IMR-90 (cell line): ENCODE measurements around the gene GLTPD2. TPM values are rescaled to one million over a fixed set of nuclear protein-coding genes. Genes with fewer than 3 reads are reported as not detected.

Experiments used
- ATAC-seq: fragments of 200-7000 bp; cut with Tn5 transposase; 2 replicates; pipeline ENCODE4 v1.9.1; 2020; ENCODE audit warnings: low read depth, mild to moderate bottlenecking, moderate library complexity
- BruUV-seq: library from RNA; stranded (reverse); fragments of 400-500 nt; replicated peaks from 2 replicates; lab custom pipeline; 2021; lab: Mats Ljungman, UMichigan
- CTCF ChIA-PET: fragments of 300-600 bp; formaldehyde crosslinking; extraction: SDS; loops from one replicate; lab custom pipeline; 2021; ENCODE audit warnings: antibody characterized with exemption; lab: Yijun Ruan, JAX
- POLR2A ChIA-PET: fragments of 300-600 bp; sonication (Branson Sonifier 250); formaldehyde crosslinking; loops from one replicate; lab custom pipeline; 2022; ENCODE audit warnings: antibody characterized with exemption; ENCODE audit not compliant: unreplicated experiment; lab: Charles Lee
- DNase-seq: peaks from one replicate; pipeline ENCODE4 v3.0.0; 2013
- H2AFZ ChIP-seq: replicated peaks from 2 replicates; pipeline ENCODE3; 2013; ENCODE audit warnings: low read length, mild to moderate bottlenecking; ENCODE audit not compliant: poor library complexity
- H2AK5ac ChIP-seq: 2 replicates; pipeline ENCODE4 v1.6.1; 2013; ENCODE audit warnings: low read depth, low read length, inconsistent platforms
- H2AK9ac ChIP-seq: replicated peaks from 2 replicates; pipeline ENCODE3; 2013; ENCODE audit warnings: mild to moderate bottlenecking, low read depth, low read length, moderate library complexity; ENCODE audit not compliant: poor library complexity
- H2BK120ac ChIP-seq: 2 replicates; pipeline ENCODE4 v1.6.1; 2013; ENCODE audit warnings: low read depth, low read length, inconsistent platforms
- H2BK15ac ChIP-seq: 3 replicates; pipeline ENCODE4 v1.6.1; 2013; ENCODE audit warnings: low read depth, low read length, inconsistent platforms
- H2BK20ac ChIP-seq: 2 replicates; pipeline ENCODE4 v1.6.1; 2013; ENCODE audit warnings: low read depth, mild to moderate bottlenecking, inconsistent platforms, low read length, moderate library complexity
- H2BK5ac ChIP-seq: 2 replicates; pipeline ENCODE4 v1.6.1; 2013; ENCODE audit warnings: mild to moderate bottlenecking, low read depth, low read length, inconsistent platforms; ENCODE audit not compliant: poor library complexity, severe bottlenecking
- H3K14ac ChIP-seq: replicated peaks from 2 replicates; pipeline ENCODE4 v1.6.1; 2013; ENCODE audit warnings: low read depth, low read length, inconsistent platforms
- H3K18ac ChIP-seq: 2 replicates; pipeline ENCODE4 v1.6.1; 2013; ENCODE audit warnings: low read depth, low read length, control low read depth
- H3K23ac ChIP-seq: 2 replicates; pipeline ENCODE4 v1.6.1; 2013; ENCODE audit warnings: low read depth, low read length, inconsistent platforms
- H3K27ac ChIP-seq: 2 replicates; pipeline ENCODE4 v1.5.1; 2013; ENCODE audit warnings: mild to moderate bottlenecking, control low read depth, low read length; ENCODE audit not compliant: insufficient read depth
- H3K27me3 ChIP-seq: 2 replicates; pipeline ENCODE4 v1.6.1; 2013; ENCODE audit warnings: low read length; ENCODE audit not compliant: control insufficient read depth, insufficient read depth
- H3K36me3 ChIP-seq: 2 replicates; pipeline ENCODE4 v1.6.1; 2013; ENCODE audit warnings: low read length, mixed read lengths; ENCODE audit not compliant: control insufficient read depth, insufficient read depth
- H3K4ac ChIP-seq: 2 replicates; pipeline ENCODE4 v1.6.1; 2013; ENCODE audit warnings: low read depth, low read length, inconsistent platforms
- H3K4me1 ChIP-seq: 2 replicates; pipeline ENCODE4 v1.6.1; 2013; ENCODE audit warnings: low read length, mixed read lengths; ENCODE audit not compliant: control insufficient read depth, insufficient read depth
- H3K4me2 ChIP-seq: 2 replicates; pipeline ENCODE4 v1.6.1; 2013; ENCODE audit warnings: low read depth, mild to moderate bottlenecking, control low read depth, low read length, moderate library complexity
- H3K4me3 ChIP-seq: 2 replicates; pipeline ENCODE4 v1.5.1; 2013; ENCODE audit warnings: low read depth, mild to moderate bottlenecking, control low read depth, low read length, moderate library complexity; ENCODE audit not compliant: insufficient read depth
- H3K56ac ChIP-seq: 2 replicates; pipeline ENCODE4 v1.6.1; 2013; ENCODE audit warnings: low read length, inconsistent platforms; ENCODE audit not compliant: insufficient read depth; ENCODE audit errors: extremely low read depth
- H3K79me1 ChIP-seq, 2 experiments: 2 replicates each; pipeline ENCODE4 v1.6.1; 2013; ENCODE audit warnings: low read length in 2 of 2, inconsistent platforms in 1 of 2, low read depth in 1 of 2
- H3K9ac ChIP-seq: 2 replicates; pipeline ENCODE4 v1.6.1; 2013; ENCODE audit warnings: low read depth, low read length, control low read depth
- H3K9me1 ChIP-seq: 2 replicates; pipeline ENCODE4 v1.6.1; 2013; ENCODE audit warnings: low read length, inconsistent platforms; ENCODE audit not compliant: insufficient read depth
- H3K9me3 ChIP-seq: 2 replicates; pipeline ENCODE4 v1.6.1; 2013; ENCODE audit warnings: low read length; ENCODE audit not compliant: control insufficient read depth, insufficient read depth
- H4K20me1 ChIP-seq: 2 replicates; pipeline ENCODE4 v1.6.1; 2013; ENCODE audit warnings: low read length, inconsistent platforms; ENCODE audit not compliant: insufficient read depth
- H4K5ac ChIP-seq: 2 replicates; pipeline ENCODE4 v1.6.1; 2013; ENCODE audit warnings: mild to moderate bottlenecking, low read depth, low read length, control low read depth
- H4K8ac ChIP-seq, 2 experiments: 2 replicates each; pipeline ENCODE4 v1.6.1; 2013; ENCODE audit warnings: low read depth in 2 of 2, low read length in 2 of 2, control low read depth in 1 of 2, inconsistent platforms in 1 of 2
- H4K91ac ChIP-seq: 2 replicates; pipeline ENCODE4 v1.6.1; 2013; ENCODE audit warnings: low read depth, low read length, inconsistent platforms; ENCODE audit not compliant: insufficient read depth
- CEBPB ChIP-seq: IDR thresholded peaks from 2 replicates; pipeline ENCODE4 v1.6.1; 2012; ENCODE audit warnings: low read depth, low read length, improper control_type of control experiment
- CHD1 ChIP-seq: IDR thresholded peaks from 2 replicates; pipeline ENCODE4 v1.6.1; 2012; ENCODE audit warnings: low read depth, low read length, improper control_type of control experiment
- ELK1 ChIP-seq: fragments of 150-350 bp; IDR thresholded peaks from 2 replicates; pipeline ENCODE4 v1.6.1; 2016; ENCODE audit warnings: low read depth, mild to moderate bottlenecking, low read length, moderate library complexity, borderline replicate concordance
- FOS ChIP-seq: fragments of 150-350 bp; IDR thresholded peaks from 2 replicates; pipeline ENCODE4 v1.6.1; 2016; ENCODE audit warnings: low read depth, low read length
- MAFK ChIP-seq: IDR thresholded peaks from 2 replicates; pipeline ENCODE4 v1.6.1; 2012; ENCODE audit warnings: low read depth, low read length, improper control_type of control experiment
- MAZ ChIP-seq: IDR thresholded peaks from 2 replicates; pipeline ENCODE4 v1.6.1; 2012; ENCODE audit warnings: low read depth, mild to moderate bottlenecking, low read length, improper control_type of control experiment, moderate library complexity, borderline replicate concordance
- MXI1 ChIP-seq: IDR thresholded peaks from 2 replicates; pipeline ENCODE4 v1.6.1; 2012; ENCODE audit warnings: low read depth, mild to moderate bottlenecking, low read length, moderate library complexity, borderline replicate concordance
- NFE2L2 ChIP-seq: fragments of 150-350 bp; IDR thresholded peaks from 2 replicates; pipeline ENCODE4 v1.6.1; 2016; ENCODE audit warnings: low read depth, mild to moderate bottlenecking, low read length
- POLR2A ChIP-seq: IDR thresholded peaks from 2 replicates; pipeline ENCODE4 v1.6.1; 2012; ENCODE audit warnings: mild to moderate bottlenecking, low read depth, low read length
- RAD21 ChIP-seq: IDR thresholded peaks from 2 replicates; pipeline ENCODE4 v1.6.1; 2012; ENCODE audit warnings: low read length, improper control_type of control experiment
- RCOR1 ChIP-seq: IDR thresholded peaks from 2 replicates; pipeline ENCODE4 v1.6.1; 2012; ENCODE audit warnings: mild to moderate bottlenecking, low read length, improper control_type of control experiment; ENCODE audit not compliant: insufficient replicate concordance
- SMC3 ChIP-seq: fragments of 150-350 bp; IDR thresholded peaks from 2 replicates; pipeline ENCODE4 v1.6.1; 2016; ENCODE audit warnings: low read depth, mild to moderate bottlenecking, antibody characterized with exemption, low read length, moderate library complexity
- WGBS, 2 experiments: methylation state at CpG; one replicate each; pipeline versions ENCODE4 v1.1.5 to v1.1.7; 2013; ENCODE audit warnings: missing lambda C conversion rate in 2 of 2; ENCODE audit not compliant: insufficient read length in 1 of 2; ENCODE audit errors: extremely low coverage in 2 of 2; 5-methylcytosine and 5-hydroxymethylcytosine counted together
- dilution Hi-C: fragments of 300-500 bp; cut with HindIII; formaldehyde crosslinking; loops from one replicate; pipeline ENCODE4 v1.14.3; 2018; ENCODE audit warnings: low sequenced_read_pairs; ENCODE audit not compliant: unreplicated experiment
- in situ Hi-C: fragments of 300-500 bp; cut with MboI; formaldehyde crosslinking; loops from 3 replicates; pipeline ENCODE4 v1.14.3; 2019; ENCODE audit warnings: low sequenced_read_pairs, inconsistent platforms, mixed read lengths
- intact Hi-C: fragments of 100-400 bp; cut with micrococcal nuclease; formaldehyde crosslinking; loops from 2 replicates; pipeline ENCODE4 v1.10.0; 2022
- polyA plus RNA-seq, 3 experiments: library from polyadenylated mRNA; depleted of rRNA; stranded (reverse); fragments of >200 nt; gene quantifications; 2 replicates each; pipeline ENCODE4 v1.2.3, GENCODE V29; 2012; ENCODE audit warnings: low replicate concordance in 1 of 3
- total RNA-seq: library from RNA; depleted of rRNA; stranded (reverse); fragments of >200 nt; gene quantifications from 2 replicates; pipeline ENCODE4 v1.2.3, GENCODE V29; 2012
- TF ChIP-seq, protein P1 (sequence below): conservative IDR thresholded peaks from 2 replicates; pipeline ENCODE4 v1.5.1; 2012; ENCODE audit warnings: mild to moderate bottlenecking, low read depth, low read length, improper control_type of control experiment
- TF ChIP-seq, protein P2 (sequence below): fragments of 150-350 bp; IDR thresholded peaks from 2 replicates; pipeline ENCODE4 v1.6.1; 2017; ENCODE audit warnings: mild to moderate bottlenecking, antibody characterized with exemption, low read length, low read depth

GLTPD2 gene
- total and polyA plus RNA-seq, 2 of the 4 experiments (the other 2 are of a cell fraction): not detected

- Histone ChIP-seq H4K5ac (no peak overlapping the region), H2BK20ac (no peak overlapping the region), H3K56ac (no peak overlapping the region), H2BK15ac (no peak overlapping the region), H3K18ac (no peak overlapping the region), H2BK5ac (no peak overlapping the region), H3K9me3 (no peaks in the 10 kb centered on the region), H3K27ac (no peak overlapping the region), H4K20me1 (no peaks in the 10 kb centered on the region), H3K9ac (no peak overlapping the region), H3K14ac (no peak overlapping the region), H3K4me1 (no peaks in the 10 kb centered on the region), H3K36me3 (peaks cover 31% of the 10 kb centered on the region), H3K27me3 (no peaks in the 10 kb centered on the region), H2AK9ac (no peak overlapping the region), H2AK5ac (no peak overlapping the region), H3K4ac (no peak overlapping the region), H2AFZ (no peak overlapping the region), H2BK120ac (no peak overlapping the region), H3K9me1 (no peaks in the 10 kb centered on the region), H3K79me1 (no peaks in the 10 kb centered on the region), H4K8ac (no peak overlapping the region), H3K23ac (no peak overlapping the region), H3K4me3 (no peak overlapping the region), H3K4me2 (no peak overlapping the region), H4K91ac (no peak overlapping the region)
- CTCF ChIA-PET: no interaction called here
- ATAC-seq (no peak), DNase-seq (no peak)
- TF ChIP-seq RAD21: no peak
- TF ChIP-seq SMC3: no peak
- no peak for TF ChIP-seq RCOR1
- no peak for TF ChIP-seq MXI1
- TF ChIP-seq, protein P1, sequence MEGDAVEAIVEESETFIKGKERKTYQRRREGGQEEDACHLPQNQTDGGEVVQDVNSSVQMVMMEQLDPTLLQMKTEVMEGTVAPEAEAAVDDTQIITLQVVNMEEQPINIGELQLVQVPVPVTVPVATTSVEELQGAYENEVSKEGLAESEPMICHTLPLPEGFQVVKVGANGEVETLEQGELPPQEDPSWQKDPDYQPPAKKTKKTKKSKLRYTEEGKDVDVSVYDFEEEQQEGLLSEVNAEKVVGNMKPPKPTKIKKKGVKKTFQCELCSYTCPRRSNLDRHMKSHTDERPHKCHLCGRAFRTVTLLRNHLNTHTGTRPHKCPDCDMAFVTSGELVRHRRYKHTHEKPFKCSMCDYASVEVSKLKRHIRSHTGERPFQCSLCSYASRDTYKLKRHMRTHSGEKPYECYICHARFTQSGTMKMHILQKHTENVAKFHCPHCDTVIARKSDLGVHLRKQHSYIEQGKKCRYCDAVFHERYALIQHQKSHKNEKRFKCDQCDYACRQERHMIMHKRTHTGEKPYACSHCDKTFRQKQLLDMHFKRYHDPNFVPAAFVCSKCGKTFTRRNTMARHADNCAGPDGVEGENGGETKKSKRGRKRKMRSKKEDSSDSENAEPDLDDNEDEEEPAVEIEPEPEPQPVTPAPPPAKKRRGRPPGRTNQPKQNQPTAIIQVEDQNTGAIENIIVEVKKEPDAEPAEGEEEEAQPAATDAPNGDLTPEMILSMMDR: no peak
- TF ChIP-seq MAFK: no peak
- TF ChIP-seq, protein P2, sequence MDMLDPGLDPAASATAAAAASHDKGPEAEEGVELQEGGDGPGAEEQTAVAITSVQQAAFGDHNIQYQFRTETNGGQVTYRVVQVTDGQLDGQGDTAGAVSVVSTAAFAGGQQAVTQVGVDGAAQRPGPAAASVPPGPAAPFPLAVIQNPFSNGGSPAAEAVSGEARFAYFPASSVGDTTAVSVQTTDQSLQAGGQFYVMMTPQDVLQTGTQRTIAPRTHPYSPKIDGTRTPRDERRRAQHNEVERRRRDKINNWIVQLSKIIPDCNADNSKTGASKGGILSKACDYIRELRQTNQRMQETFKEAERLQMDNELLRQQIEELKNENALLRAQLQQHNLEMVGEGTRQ: no peak
- no peak for TF ChIP-seq CHD1
- no peak for TF ChIP-seq MAZ
- TF ChIP-seq FOS: no peak
- no peak for TF ChIP-seq ELK1
- TF ChIP-seq POLR2A: no peak
- no peak for TF ChIP-seq NFE2L2
- no peak for TF ChIP-seq CEBPB
- in situ Hi-C loops (no loop called here), dilution Hi-C loops (no loop called here), intact Hi-C loops (no loop called here)
- WGBS, 2 experiments: no CpG with 5 or more reads among the region's 3 CpGs
- no TSS peak for BruUV-seq
- POLR2A ChIA-PET: interaction anchor here (0.6 kb wide), 1 partner anchor 14 kb away, joined by 3 read pairs; no protein-coding TSS in a partner anchor
Observed at GRCh38 chr17:4822835-4823234, 34.1 kb downstream of the GLTPD2 start.
